HEK293T (cell line): Measurements from ENCODE around the gene BTAF1.

Experiments used
- CTCF ChIA-PET: fragments of 350-600 bp; formaldehyde crosslinking; extraction: SDS; loops from one replicate; lab custom pipeline; 2021; ENCODE audit warnings: antibody characterized with exemption, inconsistent platforms; lab: Yijun Ruan, JAX
- POLR2A ChIA-PET: fragments of 350-600 bp; formaldehyde crosslinking; extraction: SDS; loops from one replicate; lab custom pipeline; 2020; ENCODE audit warnings: antibody characterized with exemption, inconsistent platforms; lab: Yijun Ruan, JAX
- DNase-seq: peaks from one replicate; pipeline ENCODE4 v3.0.0; 2012; ENCODE audit warnings: mixed read lengths; ENCODE audit errors: extremely low spot score
- ARNT ChIP-seq: fragments of 450-650 bp; IDR thresholded peaks from 2 replicates; pipeline ENCODE4 v1.6.1; 2017; ENCODE audit warnings: mild to moderate bottlenecking
- BHLHE40 ChIP-seq: fragments of 450-650 bp; IDR thresholded peaks from 2 replicates; pipeline ENCODE4 v1.6.1; 2016; ENCODE audit warnings: mild to moderate bottlenecking, moderate library complexity, borderline replicate concordance
- CTBP1 ChIP-seq: fragments of 450-650 bp; IDR thresholded peaks from 2 replicates; pipeline ENCODE4 v1.6.1; 2016; ENCODE audit warnings: borderline replicate concordance
- ELF4 ChIP-seq: fragments of 450-650 bp; IDR thresholded peaks from 2 replicates; pipeline ENCODE4 v1.6.1; 2017; ENCODE audit warnings: antibody characterized with exemption
- FOXA1 ChIP-seq: fragments of 450-650 bp; IDR thresholded peaks from 2 replicates; pipeline ENCODE4 v1.6.1; 2016; ENCODE audit warnings: mild to moderate bottlenecking
- FOXK2 ChIP-seq: fragments of 450-650 bp; IDR thresholded peaks from 2 replicates; pipeline ENCODE4 v1.6.1; 2016; ENCODE audit warnings: mild to moderate bottlenecking
- FOXM1 ChIP-seq: fragments of 450-650 bp; IDR thresholded peaks from 2 replicates; pipeline ENCODE4 v1.6.1; 2017; ENCODE audit warnings: mild to moderate bottlenecking, borderline replicate concordance
- HDGF ChIP-seq: fragments of 450-650 bp; IDR thresholded peaks from 2 replicates; pipeline ENCODE4 v1.6.1; 2017; ENCODE audit warnings: antibody characterized with exemption, borderline replicate concordance
- L3MBTL2 ChIP-seq: fragments of 450-650 bp; conservative IDR thresholded peaks from 2 replicates; pipeline ENCODE4 v1.6.1; 2016; ENCODE audit warnings: mild to moderate bottlenecking
- LEF1 ChIP-seq: fragments of 450-650 bp; IDR thresholded peaks from 2 replicates; pipeline ENCODE4 v1.6.1; 2017; ENCODE audit warnings: mild to moderate bottlenecking, borderline replicate concordance
- NFRKB ChIP-seq: fragments of 450-650 bp; IDR thresholded peaks from 2 replicates; pipeline ENCODE4 v1.6.1; 2016; ENCODE audit warnings: mild to moderate bottlenecking, moderate library complexity
- SP1 ChIP-seq: fragments of 450-650 bp; IDR thresholded peaks from 2 replicates; pipeline ENCODE4 v1.6.1; 2017
- SUZ12 ChIP-seq: fragments of 450-650 bp; IDR thresholded peaks from 2 replicates; pipeline ENCODE4 v1.6.1; 2016; ENCODE audit warnings: mild to moderate bottlenecking
- TARDBP ChIP-seq: fragments of 450-650 bp; IDR thresholded peaks from 2 replicates; pipeline ENCODE4 v1.6.1; 2016
- ZNF384 ChIP-seq: fragments of 450-650 bp; IDR thresholded peaks from 2 replicates; pipeline ENCODE4 v1.6.1; 2016
- TF ChIP-seq, protein P1 (sequence below): fragments of 450-650 bp; IDR thresholded peaks from 2 replicates; pipeline ENCODE4 v1.6.1; 2016

BTAF1 gene

GRCh38 chr10:92038949-92039348 lies 115.4 kb downstream of the BTAF1 start:
- TF ChIP-seq HDGF: no peak
- TF ChIP-seq, protein P1, sequence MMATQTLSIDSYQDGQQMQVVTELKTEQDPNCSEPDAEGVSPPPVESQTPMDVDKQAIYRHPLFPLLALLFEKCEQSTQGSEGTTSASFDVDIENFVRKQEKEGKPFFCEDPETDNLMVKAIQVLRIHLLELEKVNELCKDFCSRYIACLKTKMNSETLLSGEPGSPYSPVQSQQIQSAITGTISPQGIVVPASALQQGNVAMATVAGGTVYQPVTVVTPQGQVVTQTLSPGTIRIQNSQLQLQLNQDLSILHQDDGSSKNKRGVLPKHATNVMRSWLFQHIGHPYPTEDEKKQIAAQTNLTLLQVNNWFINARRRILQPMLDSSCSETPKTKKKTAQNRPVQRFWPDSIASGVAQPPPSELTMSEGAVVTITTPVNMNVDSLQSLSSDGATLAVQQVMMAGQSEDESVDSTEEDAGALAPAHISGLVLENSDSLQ: no peak
- ChIA-PET CTCF (no interaction called here), POLR2A (no interaction called here)
- no peak for DNase-seq

- POLR2A ChIA-PET: no interaction called here
- TF ChIP-seq LEF1: no peak
- CTCF ChIA-PET: no interaction called here
- DNase-seq: no peak
Measured at GRCh38 chr10:92042541-92042940, 119.0 kb downstream of the BTAF1 start.

DNA sequence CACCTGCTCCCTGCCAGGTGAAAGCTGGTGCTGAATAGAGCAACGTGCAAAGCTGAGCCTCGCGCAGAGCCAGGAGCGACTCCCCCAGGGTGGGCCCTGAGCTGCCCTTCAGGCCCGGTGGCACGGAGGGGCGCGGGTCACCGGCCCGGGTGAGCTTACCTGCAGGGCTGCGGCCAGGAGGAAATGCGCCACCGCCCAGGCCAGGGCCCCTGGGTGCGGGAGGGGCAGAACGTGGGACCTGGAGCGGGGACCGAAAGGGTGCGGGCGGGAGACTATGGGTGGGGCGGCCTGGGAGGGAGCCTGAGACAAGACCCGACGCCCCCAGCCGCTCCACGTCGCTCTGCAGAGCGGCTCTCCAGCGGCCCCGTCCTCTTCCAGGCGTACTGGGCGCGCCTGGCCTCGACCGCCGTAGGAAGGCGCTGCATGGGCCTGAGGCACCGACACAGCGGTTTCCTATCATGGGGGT lies 122.1 kb downstream of the BTAF1 start:
- POLR2A ChIA-PET: no interaction called here
- CTCF ChIA-PET: no interaction called here
- no peak for TF ChIP-seq LEF1
- no peak for TF ChIP-seq CTBP1
- no peak for TF ChIP-seq ZNF384
- TF ChIP-seq, protein P1: no peak
- TF ChIP-seq NFRKB: no peak
- no peak for TF ChIP-seq FOXK2
- TF ChIP-seq HDGF: no peak
- TF ChIP-seq TARDBP: no peak
- no peak for TF ChIP-seq BHLHE40
- TF ChIP-seq SP1: no peak
- no peak for TF ChIP-seq FOXA1
- no peak for TF ChIP-seq ARNT
- no peak for TF ChIP-seq L3MBTL2
- TF ChIP-seq SUZ12: no peak
- no peak for TF ChIP-seq ELF4
- no peak for TF ChIP-seq FOXM1

DNA sequence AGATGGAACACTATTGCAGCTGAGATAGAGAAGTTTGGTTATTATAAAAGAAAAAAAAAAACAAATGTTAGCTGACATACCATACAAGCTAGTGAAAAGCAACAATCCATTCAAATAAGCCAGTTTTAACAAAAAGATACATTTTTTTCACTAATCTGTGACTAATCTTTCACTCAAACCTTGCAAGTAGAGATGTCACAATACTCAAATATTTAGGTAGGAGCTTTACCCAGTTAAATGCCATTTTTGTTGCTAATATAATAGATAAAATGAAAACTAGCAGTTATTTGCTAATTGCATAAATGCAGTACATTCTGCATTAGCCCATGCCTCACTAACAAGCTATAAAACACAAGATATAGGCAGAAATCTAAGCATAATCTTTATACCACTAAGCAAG lies 123.6 kb downstream of the BTAF1 start:
- ChIA-PET CTCF (no interaction called here), POLR2A (no interaction called here)
- TF ChIP-seq ARNT (no peak), CTBP1 (no peak), FOXK2 (no peak), SP1 (no peak), BHLHE40 (no peak), NFRKB (no peak), FOXM1 (no peak), ZNF384 (no peak), LEF1 (no peak), TARDBP (no peak), FOXA1 (no peak), SUZ12 (no peak), ELF4 (no peak), L3MBTL2 (no peak), HDGF (no peak)
- TF ChIP-seq, protein P1: no peak
- no peak for DNase-seq

More for the DNA sequence above, 122.1 kb downstream of the BTAF1 start:
- DNase-seq: no peak

GRCh38 chr10:92052088-92052487 lies 128.5 kb downstream of the BTAF1 start:
- POLR2A ChIA-PET: no interaction called here
- TF ChIP-seq FOXK2: no peak
- TF ChIP-seq TARDBP: no peak
- TF ChIP-seq SUZ12: no peak
- no peak for TF ChIP-seq ELF4
- TF ChIP-seq FOXM1: no peak
- TF ChIP-seq NFRKB: no peak
- no peak for TF ChIP-seq ARNT
- no peak for TF ChIP-seq LEF1
- no peak for TF ChIP-seq ZNF384
- TF ChIP-seq SP1: no peak
- TF ChIP-seq CTBP1: no peak
- TF ChIP-seq L3MBTL2: no peak
- TF ChIP-seq FOXA1: no peak
- TF ChIP-seq HDGF: no peak
- TF ChIP-seq, protein P1: no peak
- TF ChIP-seq BHLHE40: no peak
- no peak for DNase-seq
- CTCF ChIA-PET: no interaction called here

DNA sequence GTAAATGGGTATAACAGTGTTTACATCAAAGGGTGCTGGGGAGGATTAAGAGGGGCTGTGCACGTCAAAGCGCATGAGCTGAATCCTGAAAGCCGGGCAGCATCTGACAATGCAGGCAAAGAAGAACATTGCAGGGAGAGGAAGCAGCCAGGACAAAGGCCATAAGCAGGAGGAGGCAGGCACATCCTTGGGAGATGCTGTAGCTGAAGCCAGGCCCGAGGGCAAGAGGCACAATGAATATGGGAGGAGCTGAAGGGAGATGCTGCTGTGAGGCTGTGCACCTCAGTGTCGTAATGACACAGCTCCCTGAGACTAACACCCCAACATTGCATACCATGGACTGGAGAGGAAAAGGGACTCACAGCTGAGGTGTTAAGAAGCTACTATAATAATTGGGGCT lies 129.2 kb downstream of the BTAF1 start:
- CTCF ChIA-PET: interaction anchor here (0.8 kb wide), 1 partner anchor 13 kb away, joined by 3 read pairs; no protein-coding TSS in a partner anchor
- POLR2A ChIA-PET: no interaction called here
- DNase-seq: no peak
- TF ChIP-seq FOXA1: no peak
- no peak for TF ChIP-seq ELF4
- no peak for TF ChIP-seq CTBP1
- TF ChIP-seq SUZ12: no peak
- no peak for TF ChIP-seq NFRKB
- TF ChIP-seq SP1: no peak
- no peak for TF ChIP-seq HDGF
- no peak for TF ChIP-seq L3MBTL2
